ENCODE measurements around the gene CRACR2B.

DNA sequence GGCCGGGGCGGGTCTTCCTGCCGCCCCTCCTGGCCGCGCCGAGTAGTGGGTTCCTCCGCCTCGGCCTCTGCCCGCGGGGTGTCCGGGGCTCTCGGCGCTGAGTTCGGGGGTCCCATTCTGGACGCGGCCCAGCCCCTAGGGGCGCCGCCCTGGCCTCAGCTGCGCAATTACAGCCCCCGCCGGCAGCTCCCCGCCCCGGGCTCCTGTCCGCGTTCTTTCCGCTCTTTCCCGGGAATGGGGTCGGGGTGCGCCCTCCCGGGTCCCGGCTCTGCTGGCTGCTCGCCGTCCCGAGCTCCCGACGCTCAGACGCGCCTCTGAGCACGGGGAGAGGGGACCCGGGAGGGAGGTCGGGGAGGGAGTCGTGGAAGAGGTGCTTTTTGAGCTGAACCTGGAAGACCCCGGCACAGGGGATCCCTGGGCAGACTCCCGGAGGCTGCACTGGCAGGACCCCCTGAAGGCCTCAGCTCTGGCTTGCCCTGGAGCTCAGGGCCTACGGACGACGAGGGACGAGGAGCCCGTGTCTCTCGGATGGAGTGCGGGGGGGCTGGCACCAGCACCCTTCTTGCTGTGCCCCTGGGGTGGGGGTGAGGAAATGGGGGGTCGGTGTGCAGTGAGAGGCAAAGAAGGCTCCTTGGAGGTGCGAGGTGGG, 15.5 kb downstream of the CRACR2B start:
- TF ChIP-seq POLR2A (IDR thresholded peaks at IDR 0.05; ENCODE audit: insufficient read depth in 1 of 2, low read depth in 2 of 2, low read length in 2 of 2) (no peak), HDAC2 (CRISPR knock-in tag; IDR thresholded peaks at IDR 0.05) (no peak), RXRA (CRISPR knock-in tag; IDR thresholded peaks at IDR 0.05) (no peak), ZNF34 (CRISPR knock-in tag; IDR thresholded peaks at IDR 0.05; ENCODE audit: borderline replicate concordance) (no peak), BHLHE40 (IDR thresholded peaks at IDR 0.05; ENCODE audit: low read length) (no peak)
- TF ChIP-seq, protein P1, sequence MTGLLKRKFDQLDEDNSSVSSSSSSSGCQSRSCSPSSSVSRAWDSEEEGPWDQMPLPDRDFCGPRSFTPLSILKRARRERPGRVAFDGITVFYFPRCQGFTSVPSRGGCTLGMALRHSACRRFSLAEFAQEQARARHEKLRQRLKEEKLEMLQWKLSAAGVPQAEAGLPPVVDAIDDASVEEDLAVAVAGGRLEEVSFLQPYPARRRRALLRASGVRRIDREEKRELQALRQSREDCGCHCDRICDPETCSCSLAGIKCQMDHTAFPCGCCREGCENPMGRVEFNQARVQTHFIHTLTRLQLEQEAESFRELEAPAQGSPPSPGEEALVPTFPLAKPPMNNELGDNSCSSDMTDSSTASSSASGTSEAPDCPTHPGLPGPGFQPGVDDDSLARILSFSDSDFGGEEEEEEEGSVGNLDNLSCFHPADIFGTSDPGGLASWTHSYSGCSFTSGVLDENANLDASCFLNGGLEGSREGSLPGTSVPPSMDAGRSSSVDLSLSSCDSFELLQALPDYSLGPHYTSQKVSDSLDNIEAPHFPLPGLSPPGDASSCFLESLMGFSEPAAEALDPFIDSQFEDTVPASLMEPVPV (CRISPR knock-in tag; IDR thresholded peaks at IDR 0.05): no peak
- TF ChIP-seq, protein P2, sequence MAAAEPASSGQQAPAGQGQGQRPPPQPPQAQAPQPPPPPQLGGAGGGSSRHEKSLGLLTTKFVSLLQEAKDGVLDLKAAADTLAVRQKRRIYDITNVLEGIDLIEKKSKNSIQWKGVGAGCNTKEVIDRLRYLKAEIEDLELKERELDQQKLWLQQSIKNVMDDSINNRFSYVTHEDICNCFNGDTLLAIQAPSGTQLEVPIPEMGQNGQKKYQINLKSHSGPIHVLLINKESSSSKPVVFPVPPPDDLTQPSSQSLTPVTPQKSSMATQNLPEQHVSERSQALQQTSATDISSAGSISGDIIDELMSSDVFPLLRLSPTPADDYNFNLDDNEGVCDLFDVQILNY (CRISPR knock-in tag; conservative IDR thresholded peaks at IDR 0.05): no peak
- TF ChIP-seq, protein P3, sequence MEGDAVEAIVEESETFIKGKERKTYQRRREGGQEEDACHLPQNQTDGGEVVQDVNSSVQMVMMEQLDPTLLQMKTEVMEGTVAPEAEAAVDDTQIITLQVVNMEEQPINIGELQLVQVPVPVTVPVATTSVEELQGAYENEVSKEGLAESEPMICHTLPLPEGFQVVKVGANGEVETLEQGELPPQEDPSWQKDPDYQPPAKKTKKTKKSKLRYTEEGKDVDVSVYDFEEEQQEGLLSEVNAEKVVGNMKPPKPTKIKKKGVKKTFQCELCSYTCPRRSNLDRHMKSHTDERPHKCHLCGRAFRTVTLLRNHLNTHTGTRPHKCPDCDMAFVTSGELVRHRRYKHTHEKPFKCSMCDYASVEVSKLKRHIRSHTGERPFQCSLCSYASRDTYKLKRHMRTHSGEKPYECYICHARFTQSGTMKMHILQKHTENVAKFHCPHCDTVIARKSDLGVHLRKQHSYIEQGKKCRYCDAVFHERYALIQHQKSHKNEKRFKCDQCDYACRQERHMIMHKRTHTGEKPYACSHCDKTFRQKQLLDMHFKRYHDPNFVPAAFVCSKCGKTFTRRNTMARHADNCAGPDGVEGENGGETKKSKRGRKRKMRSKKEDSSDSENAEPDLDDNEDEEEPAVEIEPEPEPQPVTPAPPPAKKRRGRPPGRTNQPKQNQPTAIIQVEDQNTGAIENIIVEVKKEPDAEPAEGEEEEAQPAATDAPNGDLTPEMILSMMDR (CRISPR knock-in tag; IDR thresholded peaks at IDR 0.05): no peak; the same call in 1 of the 2 replicates
- TF ChIP-seq, protein P4, sequence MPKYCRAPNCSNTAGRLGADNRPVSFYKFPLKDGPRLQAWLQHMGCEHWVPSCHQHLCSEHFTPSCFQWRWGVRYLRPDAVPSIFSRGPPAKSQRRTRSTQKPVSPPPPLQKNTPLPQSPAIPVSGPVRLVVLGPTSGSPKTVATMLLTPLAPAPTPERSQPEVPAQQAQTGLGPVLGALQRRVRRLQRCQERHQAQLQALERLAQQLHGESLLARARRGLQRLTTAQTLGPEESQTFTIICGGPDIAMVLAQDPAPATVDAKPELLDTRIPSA (CRISPR knock-in tag; IDR thresholded peaks at IDR 0.05; ENCODE audit: borderline replicate concordance): no peak

Measured in HepG2 (cell line).